Liver (tissue), 9 donors: Measurements from ENCODE around the gene RLN1. TPM values are rescaled to one million over a fixed set of nuclear protein-coding genes. Genes with fewer than 3 reads are reported as not detected.

Experiments used
- DNase-seq: peaks from one replicate; pipeline ENCODE4 v3.0.0-alpha.2; 2017; ENCODE audit warnings: low spot score
- H3K27ac ChIP-seq, 2 donors: one replicate each; pipeline ENCODE4 v1.7.0; 2013; ENCODE audit warnings: inconsistent platforms in 2 of 2, low read length in 2 of 2, control low read depth in 1 of 2, low read depth in 1 of 2, mild to moderate bottlenecking in 1 of 2
- H3K27me3 ChIP-seq, 4 donors: one replicate each; pipeline versions ENCODE4 v1.6.1 to v1.7.0; 2013; ENCODE audit warnings: low read length in 3 of 4, inconsistent platforms in 1 of 4, mild to moderate bottlenecking in 1 of 4, moderate library complexity in 1 of 4; ENCODE audit not compliant: control insufficient read depth in 4 of 4, insufficient read depth in 4 of 4
- H3K36me3 ChIP-seq, 4 donors: one replicate each; pipeline versions ENCODE4 v1.6.1 to v1.7.0; 2013; ENCODE audit warnings: low read length in 3 of 4, mild to moderate bottlenecking in 3 of 4, low read depth in 1 of 4, moderate library complexity in 1 of 4; ENCODE audit not compliant: control insufficient read depth in 4 of 4, insufficient read depth in 3 of 4
- H3K4me1 ChIP-seq, 4 donors: one replicate each; pipeline versions ENCODE4 v1.6.1 to v1.7.0; 2013; ENCODE audit warnings: low read length in 3 of 4, mild to moderate bottlenecking in 3 of 4, moderate library complexity in 1 of 4; ENCODE audit not compliant: control insufficient read depth in 4 of 4, insufficient read depth in 4 of 4
- H3K4me3 ChIP-seq, 3 donors: one replicate each; pipeline versions ENCODE4 v1.6.1 to v1.7.0; 2013; ENCODE audit warnings: low read length in 3 of 3, control low read depth in 1 of 3, low read depth in 1 of 3, mild to moderate bottlenecking in 1 of 3
- H3K9ac ChIP-seq, 2 donors: one replicate each; pipeline ENCODE4 v1.7.0; 2013; ENCODE audit warnings: low read length in 2 of 2, mild to moderate bottlenecking in 2 of 2, moderate library complexity in 2 of 2, control low read depth in 1 of 2, low read depth in 1 of 2
- H3K9me3 ChIP-seq, 4 donors: one replicate each; pipeline versions ENCODE4 v1.6.1 to v1.7.0; 2013; ENCODE audit warnings: low read length in 3 of 4; ENCODE audit not compliant: control insufficient read depth in 4 of 4
- EGR1 ChIP-seq, 2 donors: IDR thresholded peaks; 2 replicates each; pipeline ENCODE4 v1.6.1; 2016 to 2018; ENCODE audit warnings: antibody characterized with exemption in 2 of 2, low read depth in 2 of 2
- FOXA1 ChIP-seq: IDR thresholded peaks from 2 replicates; pipeline ENCODE4 v1.6.1; 2016; ENCODE audit warnings: antibody characterized with exemption
- GABPA ChIP-seq, 2 donors: IDR thresholded peaks in 1 of 2; conservative IDR thresholded peaks in 1 of 2; 2 replicates each; pipeline ENCODE4 v1.6.1; 2016; ENCODE audit warnings: antibody characterized with exemption in 2 of 2, mild to moderate bottlenecking in 1 of 2, moderate library complexity in 1 of 2
- HNF4A ChIP-seq, 2 donors: conservative IDR thresholded peaks; 2 replicates each; pipeline ENCODE4 v1.6.1; 2016; ENCODE audit warnings: antibody characterized with exemption in 2 of 2, mild to moderate bottlenecking in 2 of 2
- HNF4G ChIP-seq: IDR thresholded peaks from 2 replicates; pipeline ENCODE4 v1.6.1; 2016; ENCODE audit warnings: antibody characterized with exemption
- NR2F2 ChIP-seq: IDR thresholded peaks from 2 replicates; pipeline ENCODE4 v1.6.1; 2016; ENCODE audit warnings: antibody characterized with exemption
- RAD21 ChIP-seq, 2 donors: IDR thresholded peaks; 2 replicates each; pipeline ENCODE4 v1.6.1; 2016; ENCODE audit warnings: antibody characterized with exemption in 2 of 2, mild to moderate bottlenecking in 2 of 2
- RXRA ChIP-seq, 2 donors: IDR thresholded peaks; 2 replicates each; pipeline ENCODE4 v1.6.1; 2017 to 2018; ENCODE audit warnings: antibody characterized with exemption in 2 of 2, mild to moderate bottlenecking in 1 of 2
- TAF1 ChIP-seq: conservative IDR thresholded peaks from 2 replicates; pipeline ENCODE4 v1.6.1; 2016; ENCODE audit warnings: antibody characterized with exemption, mild to moderate bottlenecking
- YY1 ChIP-seq: IDR thresholded peaks from 2 replicates; pipeline ENCODE4 v1.6.1; 2016; ENCODE audit warnings: antibody characterized with exemption, mild to moderate bottlenecking
- WGBS: extraction: QIAGEN DNeasy Blood & Tissue Kit; methylation state at CpG from one replicate; pipeline ENCODE4 v1.1.7; 2013; 5-methylcytosine and 5-hydroxymethylcytosine counted together
- polyA plus RNA-seq, 2 donors: library from polyadenylated mRNA; stranded (reverse) in 1 of 2; unstranded in 1 of 2; fragments of 200-250 nt in 1 of 2; fragments of >200 nt in 1 of 2; fragmentation: Nextera tagmentation in 1 of 2; extraction: Ambion mirVana in 1 of 2; gene quantifications; one replicate each; pipeline versions ENCODE4 v1.2.1 to v1.2.3, GENCODE V29; 2013 to 2015
- total RNA-seq, 2 donors: library from RNA; depleted of rRNA; stranded (reverse); fragments of >200 nt; gene quantifications; one replicate each; pipeline ENCODE4 v1.2.3, GENCODE V29; 2014
- TF ChIP-seq, protein P1 (sequence below): IDR thresholded peaks from 2 replicates; pipeline ENCODE4 v1.6.1; 2016; ENCODE audit warnings: antibody characterized with exemption, mild to moderate bottlenecking
- TF ChIP-seq, protein P2 (sequence below): IDR thresholded peaks from 2 replicates; pipeline ENCODE4 v1.6.1; 2016; ENCODE audit warnings: antibody characterized with exemption
- TF ChIP-seq, protein P3 (sequence below): fragments of 150-350 bp; IDR thresholded peaks from 2 replicates; pipeline ENCODE4 v1.5.1; 2017; ENCODE audit warnings: improper control_type of control experiment, low read depth, low read length; ENCODE audit not compliant: missing input control
- TF ChIP-seq, protein P4 (sequence below): IDR thresholded peaks from 2 replicates; pipeline ENCODE4 v1.6.1; 2016; ENCODE audit warnings: antibody characterized with exemption
- TF ChIP-seq, protein P5 (sequence below): IDR thresholded peaks from 2 replicates; pipeline ENCODE4 v1.6.1; 2016; ENCODE audit warnings: antibody characterized with exemption
- donor health status: healthy.
- donor health status: healthy.
- donor health status: healthy.
- donor health status: healthy.
- donor health status: healthy.

The RLN1 gene
- total and polyA plus RNA-seq, 4 donors: 0.17 TPM; not detected in 3

DNA sequence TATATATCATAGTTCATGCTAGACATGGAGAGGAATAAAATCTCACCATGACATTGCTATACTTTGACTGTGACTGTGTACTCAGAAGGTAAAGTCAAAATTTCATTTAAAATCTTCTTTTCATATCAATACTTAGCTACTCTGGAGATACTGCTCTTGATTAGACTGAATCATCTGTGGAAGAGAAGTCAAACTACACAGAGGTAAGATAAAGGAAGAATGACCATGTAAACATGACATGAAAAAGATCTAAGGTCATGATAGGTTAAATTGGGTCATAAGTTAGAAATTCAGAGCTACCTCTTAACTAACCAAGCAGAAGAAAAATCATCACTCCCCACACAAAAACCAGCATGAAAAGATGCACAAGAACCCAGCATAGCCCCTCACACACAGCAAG, 44.8 kb upstream of the RLN1 start:
- H3K27me3 ChIP-seq: no peaks in the 10 kb centered on the region
- TF ChIP-seq NR2F2 (no peak), RAD21 (IDR thresholded peaks at IDR 0.05) (no peak), HNF4A (conservative IDR thresholded peaks at IDR 0.05) (no peak), RXRA (IDR thresholded peaks at IDR 0.05) (no peak)
- TF ChIP-seq, protein P1, sequence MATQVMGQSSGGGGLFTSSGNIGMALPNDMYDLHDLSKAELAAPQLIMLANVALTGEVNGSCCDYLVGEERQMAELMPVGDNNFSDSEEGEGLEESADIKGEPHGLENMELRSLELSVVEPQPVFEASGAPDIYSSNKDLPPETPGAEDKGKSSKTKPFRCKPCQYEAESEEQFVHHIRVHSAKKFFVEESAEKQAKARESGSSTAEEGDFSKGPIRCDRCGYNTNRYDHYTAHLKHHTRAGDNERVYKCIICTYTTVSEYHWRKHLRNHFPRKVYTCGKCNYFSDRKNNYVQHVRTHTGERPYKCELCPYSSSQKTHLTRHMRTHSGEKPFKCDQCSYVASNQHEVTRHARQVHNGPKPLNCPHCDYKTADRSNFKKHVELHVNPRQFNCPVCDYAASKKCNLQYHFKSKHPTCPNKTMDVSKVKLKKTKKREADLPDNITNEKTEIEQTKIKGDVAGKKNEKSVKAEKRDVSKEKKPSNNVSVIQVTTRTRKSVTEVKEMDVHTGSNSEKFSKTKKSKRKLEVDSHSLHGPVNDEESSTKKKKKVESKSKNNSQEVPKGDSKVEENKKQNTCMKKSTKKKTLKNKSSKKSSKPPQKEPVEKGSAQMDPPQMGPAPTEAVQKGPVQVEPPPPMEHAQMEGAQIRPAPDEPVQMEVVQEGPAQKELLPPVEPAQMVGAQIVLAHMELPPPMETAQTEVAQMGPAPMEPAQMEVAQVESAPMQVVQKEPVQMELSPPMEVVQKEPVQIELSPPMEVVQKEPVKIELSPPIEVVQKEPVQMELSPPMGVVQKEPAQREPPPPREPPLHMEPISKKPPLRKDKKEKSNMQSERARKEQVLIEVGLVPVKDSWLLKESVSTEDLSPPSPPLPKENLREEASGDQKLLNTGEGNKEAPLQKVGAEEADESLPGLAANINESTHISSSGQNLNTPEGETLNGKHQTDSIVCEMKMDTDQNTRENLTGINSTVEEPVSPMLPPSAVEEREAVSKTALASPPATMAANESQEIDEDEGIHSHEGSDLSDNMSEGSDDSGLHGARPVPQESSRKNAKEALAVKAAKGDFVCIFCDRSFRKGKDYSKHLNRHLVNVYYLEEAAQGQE: no peak
- TF ChIP-seq, protein P2, sequence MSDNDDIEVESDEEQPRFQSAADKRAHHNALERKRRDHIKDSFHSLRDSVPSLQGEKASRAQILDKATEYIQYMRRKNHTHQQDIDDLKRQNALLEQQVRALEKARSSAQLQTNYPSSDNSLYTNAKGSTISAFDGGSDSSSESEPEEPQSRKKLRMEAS: no peak
- H3K36me3 ChIP-seq: no peaks in the 10 kb centered on the region
- H3K9ac ChIP-seq: no peak overlapping the region
- no peak for DNase-seq
- H3K4me3 ChIP-seq: no peak overlapping the region
- H3K4me1 ChIP-seq: no peaks in the 10 kb centered on the region
- no peak overlapping the region for H3K27ac ChIP-seq
- H3K9me3 ChIP-seq: no peaks in the 10 kb centered on the region

DNA sequence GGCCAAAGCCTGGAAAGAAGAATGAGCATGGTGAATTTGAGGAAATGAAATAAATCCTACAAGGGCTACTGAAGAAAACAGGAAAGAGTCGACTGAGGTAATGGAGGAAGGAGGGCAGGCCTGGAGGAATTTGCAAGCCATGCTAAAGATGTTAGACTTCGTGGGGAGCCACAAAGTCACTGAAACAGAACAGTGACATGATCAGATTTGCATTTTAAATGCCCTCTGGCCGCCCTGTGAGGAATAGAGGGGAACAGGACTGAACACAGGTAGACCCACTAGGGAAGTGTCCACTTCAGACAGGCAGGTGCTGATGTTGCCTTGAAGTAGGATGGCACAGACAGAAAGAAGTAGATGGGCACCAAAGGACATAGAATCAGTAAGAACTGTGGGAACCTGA, 42.8 kb upstream of the RLN1 start:
- no peaks in the 10 kb centered on the region for H3K4me1 ChIP-seq
- TF ChIP-seq TAF1 (no peak), FOXA1 (no peak), RAD21 (IDR thresholded peaks at IDR 0.05) (no peak), EGR1 (IDR thresholded peaks at IDR 0.05; ENCODE audit: low read depth in 2 of 2) (no peak), YY1 (no peak), NR2F2 (no peak), HNF4G (no peak), GABPA (IDR thresholded peaks at IDR 0.05 in 1 of 2, conservative IDR thresholded peaks at IDR 0.05 in 1 of 2) (no peak)
- TF ChIP-seq, protein P1: no peak
- TF ChIP-seq, protein P3, sequence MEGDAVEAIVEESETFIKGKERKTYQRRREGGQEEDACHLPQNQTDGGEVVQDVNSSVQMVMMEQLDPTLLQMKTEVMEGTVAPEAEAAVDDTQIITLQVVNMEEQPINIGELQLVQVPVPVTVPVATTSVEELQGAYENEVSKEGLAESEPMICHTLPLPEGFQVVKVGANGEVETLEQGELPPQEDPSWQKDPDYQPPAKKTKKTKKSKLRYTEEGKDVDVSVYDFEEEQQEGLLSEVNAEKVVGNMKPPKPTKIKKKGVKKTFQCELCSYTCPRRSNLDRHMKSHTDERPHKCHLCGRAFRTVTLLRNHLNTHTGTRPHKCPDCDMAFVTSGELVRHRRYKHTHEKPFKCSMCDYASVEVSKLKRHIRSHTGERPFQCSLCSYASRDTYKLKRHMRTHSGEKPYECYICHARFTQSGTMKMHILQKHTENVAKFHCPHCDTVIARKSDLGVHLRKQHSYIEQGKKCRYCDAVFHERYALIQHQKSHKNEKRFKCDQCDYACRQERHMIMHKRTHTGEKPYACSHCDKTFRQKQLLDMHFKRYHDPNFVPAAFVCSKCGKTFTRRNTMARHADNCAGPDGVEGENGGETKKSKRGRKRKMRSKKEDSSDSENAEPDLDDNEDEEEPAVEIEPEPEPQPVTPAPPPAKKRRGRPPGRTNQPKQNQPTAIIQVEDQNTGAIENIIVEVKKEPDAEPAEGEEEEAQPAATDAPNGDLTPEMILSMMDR: no peak
- TF ChIP-seq, protein P2: no peak
- TF ChIP-seq, protein P4, sequence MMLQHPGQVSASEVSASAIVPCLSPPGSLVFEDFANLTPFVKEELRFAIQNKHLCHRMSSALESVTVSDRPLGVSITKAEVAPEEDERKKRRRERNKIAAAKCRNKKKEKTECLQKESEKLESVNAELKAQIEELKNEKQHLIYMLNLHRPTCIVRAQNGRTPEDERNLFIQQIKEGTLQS: no peak
- TF ChIP-seq, protein P5, sequence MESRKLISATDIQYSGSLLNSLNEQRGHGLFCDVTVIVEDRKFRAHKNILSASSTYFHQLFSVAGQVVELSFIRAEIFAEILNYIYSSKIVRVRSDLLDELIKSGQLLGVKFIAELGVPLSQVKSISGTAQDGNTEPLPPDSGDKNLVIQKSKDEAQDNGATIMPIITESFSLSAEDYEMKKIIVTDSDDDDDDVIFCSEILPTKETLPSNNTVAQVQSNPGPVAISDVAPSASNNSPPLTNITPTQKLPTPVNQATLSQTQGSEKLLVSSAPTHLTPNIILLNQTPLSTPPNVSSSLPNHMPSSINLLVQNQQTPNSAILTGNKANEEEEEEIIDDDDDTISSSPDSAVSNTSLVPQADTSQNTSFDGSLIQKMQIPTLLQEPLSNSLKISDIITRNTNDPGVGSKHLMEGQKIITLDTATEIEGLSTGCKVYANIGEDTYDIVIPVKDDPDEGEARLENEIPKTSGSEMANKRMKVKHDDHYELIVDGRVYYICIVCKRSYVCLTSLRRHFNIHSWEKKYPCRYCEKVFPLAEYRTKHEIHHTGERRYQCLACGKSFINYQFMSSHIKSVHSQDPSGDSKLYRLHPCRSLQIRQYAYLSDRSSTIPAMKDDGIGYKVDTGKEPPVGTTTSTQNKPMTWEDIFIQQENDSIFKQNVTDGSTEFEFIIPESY: no peak
- no peaks in the 10 kb centered on the region for H3K27me3 ChIP-seq
- no peak overlapping the region for H3K27ac ChIP-seq
- no peak overlapping the region for H3K9ac ChIP-seq
- peaks cover 0 to 2% (median 0%) of the 10 kb centered on the region in 4 donors for H3K36me3 ChIP-seq
- no peak overlapping the region for H3K4me3 ChIP-seq
- no peak for DNase-seq
- no peaks in the 10 kb centered on the region for H3K9me3 ChIP-seq
- WGBS: 82% methylated on average over 3 of the region's 3 CpGs
